Large intestine (tissue), 3 donors: ENCODE results near the gene MYL9. TPM values are rescaled to one million over a fixed set of nuclear protein-coding genes. Genes with fewer than 3 reads are reported as not detected.

Experiments
- DNase-seq, 2 donors: peaks; one replicate each; pipeline versions ENCODE4 v3.0.0 to v3.0.0-alpha.2; 2013
- H3K27ac ChIP-seq: one replicate; pipeline ENCODE4 v1.5.1; 2013; ENCODE audit warnings: low read length
- H3K27me3 ChIP-seq: 2 replicates; pipeline ENCODE4 v1.6.1; 2013; ENCODE audit warnings: low read length; ENCODE audit not compliant: control insufficient read depth, insufficient read depth
- H3K36me3 ChIP-seq: 2 replicates; pipeline ENCODE4 v1.6.1; 2013; ENCODE audit warnings: low read length; ENCODE audit not compliant: control insufficient read depth, insufficient read depth
- H3K4me1 ChIP-seq: one replicate; pipeline ENCODE4 v1.6.1; 2013; ENCODE audit warnings: low read length; ENCODE audit not compliant: control insufficient read depth, insufficient read depth
- H3K4me3 ChIP-seq: one replicate; pipeline ENCODE4 v1.5.1; 2013; ENCODE audit warnings: low read length
- H3K9me3 ChIP-seq: one replicate; pipeline ENCODE4 v1.6.1; 2013; ENCODE audit warnings: mild to moderate bottlenecking, low read depth, low read length, moderate library complexity; ENCODE audit not compliant: control insufficient read depth
- WGBS: methylation state at CpG from one replicate; pipeline ENCODE4 v1.1.5; 2013; ENCODE audit warnings: low lambda C conversion rate; ENCODE audit not compliant: insufficient coverage; 5-methylcytosine and 5-hydroxymethylcytosine counted together
- polyA plus RNA-seq: library from polyadenylated mRNA; unstranded; fragments of 120-200 nt; gene quantifications from one replicate; pipeline ENCODE4 v1.2.1, GENCODE V29; 2013

MYL9 gene
- polyA plus RNA-seq, 1 donor = 537 TPM

- WGBS = 80% methylated on average over 1 of the region's 7 CpGs
- Histone ChIP-seq H3K27me3 (no peaks in the 10 kb centered on the region), H3K9me3 (peaks cover 8% of the 10 kb centered on the region), H3K4me1 (peaks cover 18% of the 10 kb centered on the region), H3K36me3 (no peaks in the 10 kb centered on the region), H3K4me3 (no peak overlapping the region), H3K27ac (no peak overlapping the region)
- no peak for DNase-seq
Measured at GRCh38 chr20:36569847-36570429, 28.6 kb downstream of the MYL9 start.

DNA sequence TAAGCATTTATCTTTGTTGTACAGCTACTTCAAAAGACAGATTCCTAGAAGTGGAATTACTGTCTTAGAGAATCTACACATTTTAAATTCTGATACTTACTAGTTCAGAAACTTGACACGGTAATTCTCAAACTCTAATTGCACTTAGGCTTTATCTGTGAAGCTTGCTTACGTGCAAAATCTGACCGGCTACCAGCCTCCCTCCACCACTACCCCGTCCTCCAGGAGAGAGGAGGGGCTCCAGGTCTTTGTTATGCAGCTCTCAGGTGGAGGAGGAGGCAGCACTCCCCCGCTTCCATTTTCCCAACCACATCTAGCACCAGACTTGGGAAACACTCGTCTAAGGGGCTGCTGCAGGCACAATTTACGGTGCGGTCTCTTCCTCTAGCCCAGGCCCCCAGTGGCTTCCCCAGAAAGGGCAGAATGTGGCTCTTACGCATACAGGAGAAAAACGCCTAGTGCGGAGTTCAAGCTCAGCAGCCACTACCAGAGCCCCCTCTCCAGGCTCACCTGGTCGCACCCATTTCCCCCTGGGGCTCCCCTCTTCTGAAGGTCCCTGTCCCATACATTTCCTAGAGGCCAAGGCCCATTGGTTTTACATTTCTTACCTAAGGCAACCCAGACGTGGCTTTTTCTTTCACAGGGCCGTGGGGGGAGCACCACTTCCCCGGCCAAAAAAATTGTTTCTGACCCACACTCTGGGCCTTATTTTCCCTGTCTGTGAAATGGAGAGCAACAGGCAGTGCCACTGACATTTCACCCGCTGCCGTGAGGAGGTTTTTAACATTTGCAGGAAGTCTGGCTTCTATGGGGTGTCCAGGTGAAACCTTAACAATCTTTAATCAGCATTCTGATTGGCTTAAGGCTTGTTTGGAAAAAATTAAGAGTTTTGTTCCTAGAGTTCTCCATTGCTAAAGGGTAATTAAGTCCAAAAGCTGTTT, 30.5 kb downstream of the MYL9 start:
- peaks cover 6% of the 10 kb centered on the region for H3K36me3 ChIP-seq
- H3K27ac ChIP-seq = peak overlapping the region; percentile 97
- H3K4me1 ChIP-seq = peaks cover 34% of the 10 kb centered on the region
- no peak overlapping the region for H3K4me3 ChIP-seq
- no peaks in the 10 kb centered on the region for H3K9me3 ChIP-seq
- WGBS = no CpG with 5 or more reads among the region's 17 CpGs
- no peaks in the 10 kb centered on the region for H3K27me3 ChIP-seq
- DNase-seq = peak; percentile 37 to 70

DNA sequence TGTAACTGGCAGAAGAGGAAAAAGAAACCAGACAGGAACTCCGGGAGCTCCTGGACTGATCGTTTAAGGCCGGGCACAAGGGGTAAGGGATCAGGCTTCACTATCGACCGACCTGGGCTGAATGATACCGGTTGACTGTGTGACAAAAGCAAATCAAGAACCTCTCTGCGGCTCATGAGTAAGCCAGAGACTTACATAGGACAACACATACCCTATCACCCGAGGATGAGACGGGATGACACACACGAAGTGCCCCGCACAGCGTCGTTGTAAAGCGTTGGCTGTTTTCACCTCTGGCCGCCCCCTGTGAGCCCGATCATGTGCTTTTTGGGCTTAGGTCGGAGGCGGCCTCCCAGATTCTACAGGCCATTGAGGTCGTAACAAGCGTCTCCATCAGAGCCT, 31.4 kb downstream of the MYL9 start:
- H3K9me3 ChIP-seq = no peaks in the 10 kb centered on the region
- no peaks in the 10 kb centered on the region for H3K27me3 ChIP-seq
- peak overlapping the region; percentile 97 for H3K27ac ChIP-seq
- H3K4me1 ChIP-seq = peaks cover 35% of the 10 kb centered on the region
- DNase-seq = peak; percentile 62 to 79
- peaks cover 6% of the 10 kb centered on the region for H3K36me3 ChIP-seq
- no CpG with 5 or more reads among the region's 20 CpGs for whole genome bisulfite sequencing
- peak overlapping the region; percentile 60 for H3K4me3 ChIP-seq

DNA sequence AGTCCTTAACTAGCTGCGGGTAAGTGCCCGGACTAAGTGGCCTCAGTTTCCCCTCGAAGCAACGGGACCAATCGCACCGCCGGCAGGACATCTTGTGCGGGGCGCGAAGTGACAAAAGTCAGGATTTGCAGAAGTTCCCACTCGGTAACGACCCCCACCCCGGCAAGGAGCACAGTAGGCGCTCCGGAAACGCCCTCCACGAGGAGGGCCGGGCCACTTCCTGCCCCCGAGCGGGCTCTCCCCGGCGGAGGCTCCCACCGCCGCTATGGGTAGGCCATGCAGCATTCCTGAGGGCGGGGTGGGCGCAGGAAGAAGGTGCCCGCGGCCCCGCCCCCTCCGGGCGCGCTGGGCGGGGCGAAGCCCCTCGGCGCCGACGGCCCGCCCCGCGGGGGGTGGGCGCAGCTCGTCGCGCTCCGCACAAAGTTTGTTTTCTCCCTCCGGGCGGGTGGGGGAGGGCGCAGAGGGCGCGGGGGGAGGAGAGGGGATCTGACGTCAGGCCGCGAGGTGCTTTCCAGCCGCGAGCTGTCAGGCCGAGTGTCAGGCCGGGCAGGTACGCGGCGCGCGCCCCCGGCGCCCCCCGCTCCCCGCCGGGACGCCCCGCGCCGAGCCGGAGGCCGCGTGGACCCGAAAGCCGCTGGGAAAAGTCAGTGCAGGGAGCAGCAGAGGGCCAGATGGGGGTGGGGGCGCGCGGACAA, 31.9 kb downstream of the MYL9 start, which contains the start of gene TGIF2:
Gene TGIF2, plus strand, starts transcription at position 495 of the 695 bp plus-strand sequence. CDS start 5,178 bp downstream, outside the sequence.
- peaks cover 6% of the 10 kb centered on the region for H3K36me3 ChIP-seq
- peak within 1 kb of the TSS; percentile 99 for H3K4me3 ChIP-seq
- H3K27ac ChIP-seq = peak within 1 kb of the TSS; percentile 100
- DNase-seq = peak; percentile 89 to 96
- H3K9me3 ChIP-seq = no peaks in the 10 kb centered on the region
- WGBS = no CpG with 5 or more reads among the region's 80 CpGs
- H3K27me3 ChIP-seq = no peaks in the 10 kb centered on the region
- H3K4me1 ChIP-seq = peaks cover 40% of the 10 kb centered on the region

DNA sequence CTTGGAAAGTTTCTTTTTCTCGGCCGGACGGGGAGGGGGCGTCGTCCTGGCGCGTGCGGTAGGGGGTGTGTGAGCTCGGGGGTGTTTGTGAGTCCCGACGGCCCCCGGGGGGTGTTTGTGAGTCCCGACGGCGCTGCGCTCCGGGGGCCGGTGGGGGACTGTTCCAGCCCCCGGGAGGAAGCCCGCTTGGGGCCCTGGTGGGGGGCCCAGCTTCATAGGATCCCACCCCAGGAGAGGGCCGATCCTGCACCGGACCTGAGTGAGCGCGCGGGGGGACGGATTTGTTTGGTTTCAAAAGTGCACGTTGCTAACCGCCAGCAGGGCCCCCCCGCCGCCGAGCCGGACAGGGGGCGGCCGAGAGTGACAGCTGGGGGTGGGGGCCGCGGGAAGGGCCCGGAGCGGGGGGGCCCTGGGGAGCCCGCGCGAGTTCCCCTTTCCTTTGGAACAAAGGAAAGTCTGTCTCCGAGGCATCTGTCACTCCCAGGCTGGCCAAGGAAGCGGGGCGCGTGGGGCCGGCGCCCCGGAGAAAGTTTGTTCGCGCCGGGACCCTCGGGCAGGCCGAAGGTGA, 32.6 kb downstream of the MYL9 start:
- H3K27me3 ChIP-seq = no peaks in the 10 kb centered on the region
- no CpG with 5 or more reads among the region's 53 CpGs for WGBS
- H3K27ac ChIP-seq = peak overlapping the region; percentile 100
- DNase-seq = peak in 1 of 2 donors; percentile 19
- H3K9me3 ChIP-seq = no peaks in the 10 kb centered on the region
- H3K4me1 ChIP-seq = peaks cover 47% of the 10 kb centered on the region
- H3K36me3 ChIP-seq = peaks cover 9% of the 10 kb centered on the region
- peak overlapping the region; percentile 99 for H3K4me3 ChIP-seq

DNA sequence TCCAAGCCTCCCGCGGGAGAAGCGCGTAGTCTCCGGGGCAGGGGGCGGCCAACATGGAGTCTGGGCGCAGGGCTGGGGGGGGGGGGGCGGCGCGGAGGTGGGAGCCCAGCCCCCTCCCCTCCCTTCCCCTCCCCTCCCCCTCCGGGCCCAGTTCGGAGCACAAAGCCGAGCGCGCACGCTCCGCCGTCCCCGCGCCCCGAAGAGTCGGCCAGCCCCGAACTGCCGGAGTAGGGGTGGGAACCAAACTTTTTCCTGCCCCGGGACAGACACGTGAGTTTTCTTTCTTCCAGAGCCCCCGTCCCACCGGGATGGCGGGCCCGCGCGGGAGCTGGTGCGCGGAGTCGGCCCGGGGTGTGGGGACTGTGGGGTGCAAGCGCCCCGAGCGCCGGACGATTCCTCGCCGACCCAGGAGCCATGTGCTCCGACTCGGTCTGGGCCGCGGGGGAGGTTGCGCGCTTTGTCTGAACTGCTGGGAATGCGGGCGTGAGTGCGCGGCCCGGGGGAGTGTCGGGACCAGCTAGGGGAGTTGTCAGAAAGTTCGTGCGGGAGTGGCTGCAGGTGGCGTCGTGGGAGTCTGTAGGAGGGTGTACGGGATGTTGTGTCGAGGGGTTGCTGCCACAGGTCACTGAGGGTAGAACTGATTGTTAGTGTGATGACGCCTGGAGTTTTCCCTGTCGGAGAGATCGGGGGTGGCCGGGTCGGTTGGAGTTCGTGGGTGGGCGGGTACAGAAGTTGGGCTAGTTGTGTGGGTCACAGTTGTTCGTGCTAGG, 33.2 kb downstream of the MYL9 start:
- peaks cover 14% of the 10 kb centered on the region for H3K36me3 ChIP-seq

GRCh38 chr20:36576081-36576445, 34.7 kb downstream of the MYL9 start:
- peak overlapping the region; percentile 100 for H3K27ac ChIP-seq
- WGBS = no CpG with 5 or more reads among the region's 1 CpG
- peaks cover 25% of the 10 kb centered on the region for H3K36me3 ChIP-seq
- peak; percentile 20 to 66 for DNase-seq
- H3K9me3 ChIP-seq = no peaks in the 10 kb centered on the region
- H3K27me3 ChIP-seq = no peaks in the 10 kb centered on the region
- H3K4me3 ChIP-seq = no peak overlapping the region
- peaks cover 63% of the 10 kb centered on the region for H3K4me1 ChIP-seq

More for the DNA sequence above, 33.2 kb downstream of the MYL9 start:
- Histone ChIP-seq H3K27ac (peak overlapping the region; percentile 100), H3K4me3 (peak overlapping the region; percentile 99), H3K9me3 (no peaks in the 10 kb centered on the region), H3K27me3 (no peaks in the 10 kb centered on the region), H3K4me1 (peaks cover 52% of the 10 kb centered on the region)
- no CpG with 5 or more reads among the region's 69 CpGs for WGBS
- DNase-seq = peak; percentile 61 to 83

- DNase-seq = peak; percentile 23 to 62
- peaks cover 41% of the 10 kb centered on the region for H3K36me3 ChIP-seq
Measured at GRCh38 chr20:36578356-36579041, 37.2 kb downstream of the MYL9 start.

DNA sequence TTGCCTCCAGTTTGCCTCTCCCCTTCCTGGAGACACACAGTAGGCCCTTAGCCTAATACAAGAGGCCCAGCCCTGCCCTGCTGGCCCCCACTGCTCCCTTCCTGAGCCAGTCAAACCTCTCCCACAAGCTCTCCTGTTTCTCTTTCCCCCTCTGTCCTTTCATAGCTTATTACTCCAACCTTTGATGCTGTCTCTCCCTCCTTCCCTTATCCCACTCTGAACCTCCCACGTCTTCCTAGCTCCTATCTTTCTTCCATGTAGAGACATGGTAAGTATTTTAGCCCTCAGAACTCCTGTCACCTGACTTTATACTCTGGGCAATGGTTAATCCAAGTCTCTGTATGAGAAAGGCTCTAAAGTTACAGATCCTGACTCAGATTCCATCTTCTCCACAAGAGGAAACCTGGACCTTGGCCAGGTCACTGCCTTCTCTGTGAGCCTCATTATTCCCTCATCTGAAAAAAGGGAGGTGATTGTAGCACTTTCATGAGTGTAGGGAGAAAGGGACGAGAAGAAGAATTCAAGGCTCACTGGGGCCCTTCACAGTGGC, 38.8 kb downstream of the MYL9 start:
- 29% methylated on average over 1 of the region's 2 CpGs for WGBS

More at GRCh38 chr20:36578356-36579041, 37.2 kb downstream of the MYL9 start:
- Histone ChIP-seq H3K27me3 (no peaks in the 10 kb centered on the region), H3K4me3 (no peak overlapping the region), H3K4me1 (peaks cover 56% of the 10 kb centered on the region), H3K9me3 (no peaks in the 10 kb centered on the region), H3K27ac (peak overlapping the region; percentile 91)
- WGBS = 100% methylated on average over 1 of the region's 15 CpGs

More for the DNA sequence above, 38.8 kb downstream of the MYL9 start:
- H3K4me1 ChIP-seq = peaks cover 61% of the 10 kb centered on the region
- DNase-seq = peak; percentile 90 to 95
- H3K4me3 ChIP-seq = no peak overlapping the region
- H3K27ac ChIP-seq = peak overlapping the region; percentile 91
- peaks cover 45% of the 10 kb centered on the region for H3K36me3 ChIP-seq
- no peaks in the 10 kb centered on the region for H3K9me3 ChIP-seq
- no peaks in the 10 kb centered on the region for H3K27me3 ChIP-seq
